ENCODE data around the gene ENO2.

ENO2 gene

DNA sequence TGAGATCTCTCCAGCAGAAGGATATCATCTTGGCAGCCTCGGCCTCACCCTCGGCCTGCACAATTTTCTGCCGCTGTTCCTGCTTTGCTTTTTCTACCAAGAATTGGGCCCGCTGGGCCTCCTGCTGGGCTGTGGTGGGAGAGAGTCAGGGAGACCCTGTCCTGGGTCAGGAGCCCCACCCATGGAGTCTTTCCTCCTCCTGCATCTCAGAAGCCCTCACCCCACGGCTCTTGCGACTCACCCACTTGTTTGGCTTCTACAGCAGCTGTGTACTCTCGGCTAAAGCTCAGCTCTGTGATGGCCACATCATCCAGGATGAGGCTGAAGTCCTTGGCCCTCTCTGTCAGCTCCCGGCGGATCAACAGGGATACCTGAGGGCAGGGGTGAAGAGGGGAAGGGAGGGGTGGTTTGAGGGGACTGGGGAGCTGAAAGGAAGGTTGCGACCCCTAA lies 53.3 kb downstream of the ENO2 start:
- DNase-seq, result no peak
- ChIA-PET CTCF (interaction anchor here (0.9 to 2.9 kb wide), 12 partner anchors 10 to 142 kb away, joined by 3 to 48 read pairs (median 6); partner anchors contain the start of genes C12orf57, C1RL, LPCAT3 and PTPN6), POLR2A (no interaction called here)
- H3K27me3 ChIP-seq (replicated peaks in 2 of 5; ENCODE audit: control insufficient read depth in 4 of 5, insufficient read depth in 5 of 5, low read length in 4 of 5), result no peaks in the 10 kb centered on the region
- H3K27ac ChIP-seq (ENCODE audit: insufficient read depth in 1 of 2, low read depth in 1 of 2, low read length in 2 of 2, poor library complexity in 1 of 2, severe bottlenecking in 2 of 2), result peak overlapping the region in 1 of 2 experiments; percentile 15
- H3K9me3 ChIP-seq (ENCODE audit: control extremely low read depth in 1 of 5, control insufficient read depth in 4 of 5, insufficient read depth in 2 of 5, low read depth in 1 of 5, low read length in 4 of 5), result no peaks in the 10 kb centered on the region
- no peak overlapping the region for H3K4me3 ChIP-seq (ENCODE audit: control insufficient read depth in 1 of 7, extremely low read depth in 1 of 7, insufficient read depth in 4 of 7, low read depth in 2 of 7, low read length in 6 of 7)
- no CpG with 5 or more reads among the region's 10 CpGs for WGBS (ENCODE audit: insufficient coverage)
- peaks cover 7 to 48% (median 37%) of the 10 kb centered on the region in 4 experiments for H3K4me1 ChIP-seq (ENCODE audit: control extremely low read depth in 1 of 4, control insufficient read depth in 4 of 4, insufficient read depth in 4 of 4, low read length in 3 of 4)
- peaks cover 13 to 54% (median 28%) of the 10 kb centered on the region in 4 experiments for H3K36me3 ChIP-seq (ENCODE audit: control insufficient read depth in 4 of 4, insufficient read depth in 4 of 4, low read length in 3 of 4)

DNA sequence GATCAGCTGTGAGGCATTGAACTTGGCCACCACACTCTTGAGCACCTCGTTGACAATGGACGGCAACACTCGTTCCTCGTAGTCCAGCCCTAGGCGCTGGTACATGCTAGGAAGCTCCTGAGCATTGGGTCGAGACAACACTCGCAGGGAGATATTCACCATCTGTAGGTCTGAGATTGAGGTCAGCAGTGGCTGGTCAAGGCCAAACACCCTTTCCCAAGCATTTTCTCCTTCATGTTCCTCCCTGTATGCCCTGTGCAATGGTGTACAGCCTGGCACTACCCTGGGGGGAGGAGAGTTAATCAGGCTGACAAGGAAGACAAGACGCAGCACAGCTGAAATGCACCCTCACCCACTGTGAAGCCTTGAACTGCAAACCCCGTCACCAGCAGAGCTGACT lies 54.0 kb downstream of the ENO2 start:
- 95% methylated on average over 8 of the region's 9 CpGs for WGBS (ENCODE audit: insufficient coverage)
- POLR2A ChIA-PET, result no interaction called here
- peaks cover 7 to 42% (median 32%) of the 10 kb centered on the region in 4 experiments for H3K4me1 ChIP-seq (ENCODE audit: control extremely low read depth in 1 of 4, control insufficient read depth in 4 of 4, insufficient read depth in 4 of 4, low read length in 3 of 4)
- peak overlapping the region in 1 of 7 experiments; percentile 85 for H3K4me3 ChIP-seq (ENCODE audit: control insufficient read depth in 1 of 7, extremely low read depth in 1 of 7, insufficient read depth in 4 of 7, low read depth in 2 of 7, low read length in 6 of 7)
- no peaks in the 10 kb centered on the region for H3K9me3 ChIP-seq (ENCODE audit: control extremely low read depth in 1 of 5, control insufficient read depth in 4 of 5, insufficient read depth in 2 of 5, low read depth in 1 of 5, low read length in 4 of 5)
- CTCF ChIA-PET, result interaction anchor here (0.5 to 2.9 kb wide), 14 partner anchors 11 to 141 kb away, joined by 3 to 48 read pairs (median 5); partner anchors contain the start of genes C12orf57, C1RL, LPCAT3 and PTPN6
- DNase-seq, result no peak
- no peaks in the 10 kb centered on the region for H3K27me3 ChIP-seq (replicated peaks in 2 of 5; ENCODE audit: control insufficient read depth in 4 of 5, insufficient read depth in 5 of 5, low read length in 4 of 5)
- H3K36me3 ChIP-seq (ENCODE audit: control insufficient read depth in 4 of 4, insufficient read depth in 4 of 4, low read length in 3 of 4), result peaks cover 13 to 56% (median 28%) of the 10 kb centered on the region in 4 experiments
- H3K27ac ChIP-seq (ENCODE audit: insufficient read depth in 1 of 2, low read depth in 1 of 2, low read length in 2 of 2, poor library complexity in 1 of 2, severe bottlenecking in 2 of 2), result no peak overlapping the region

DNA sequence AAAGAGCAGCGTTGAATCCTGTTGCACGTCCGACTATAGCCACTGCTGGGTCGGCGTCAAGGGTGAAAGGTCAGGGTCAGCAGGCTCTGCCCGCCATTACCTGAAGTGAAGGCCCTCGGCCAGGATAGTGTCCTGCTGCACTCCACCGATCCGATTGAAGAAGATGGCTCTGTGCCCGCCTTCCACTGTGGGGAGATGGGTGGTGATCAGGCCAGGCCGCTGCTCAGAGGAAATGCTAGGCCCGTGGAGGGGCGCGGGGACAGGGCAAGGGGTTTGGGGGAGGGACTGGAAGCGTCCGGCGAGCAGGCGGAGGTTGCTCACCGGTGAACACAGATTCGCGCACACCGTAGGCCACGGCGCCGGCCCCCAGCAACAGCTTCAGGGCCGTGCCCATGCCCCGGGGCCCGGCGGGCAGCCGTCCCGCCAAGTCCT lies 55.7 kb downstream of the ENO2 start:
- H3K4me3 ChIP-seq (ENCODE audit: control insufficient read depth in 1 of 7, extremely low read depth in 1 of 7, insufficient read depth in 4 of 7, low read depth in 2 of 7, low read length in 6 of 7), result peak overlapping the region; percentile 49 to 100 (median 93)
- ChIA-PET POLR2A (interaction anchor here (0.6 kb wide), 1 partner anchor 26 kb away, joined by 4 read pairs; the partner anchor contains the start of genes C12orf57 and RNU7-1), CTCF (interaction anchor here (1.4 to 2.9 kb wide), 4 partner anchors 13 to 32 kb away, joined by 4 to 48 read pairs (median 19); partner anchors contain the start of genes C12orf57, PTPN6 and RNU7-1)
- H3K4me1 ChIP-seq (ENCODE audit: control extremely low read depth in 1 of 4, control insufficient read depth in 4 of 4, insufficient read depth in 4 of 4, low read length in 3 of 4), result peaks cover 5 to 32% (median 24%) of the 10 kb centered on the region in 4 experiments
- H3K36me3 ChIP-seq (ENCODE audit: control insufficient read depth in 4 of 4, insufficient read depth in 4 of 4, low read length in 3 of 4), result peaks cover 19 to 62% (median 42%) of the 10 kb centered on the region in 4 experiments
- H3K27me3 ChIP-seq (replicated peaks in 2 of 5; ENCODE audit: control insufficient read depth in 4 of 5, insufficient read depth in 5 of 5, low read length in 4 of 5), result no peaks in the 10 kb centered on the region
- under 1% methylated on average over 29 of the region's 31 CpGs for WGBS (ENCODE audit: insufficient coverage)
- DNase-seq, result no peak
- no peaks in the 10 kb centered on the region for H3K9me3 ChIP-seq (ENCODE audit: control extremely low read depth in 1 of 5, control insufficient read depth in 4 of 5, insufficient read depth in 2 of 5, low read depth in 1 of 5, low read length in 4 of 5)
- peak overlapping the region; percentile 82 to 91 for H3K27ac ChIP-seq (ENCODE audit: insufficient read depth in 1 of 2, low read depth in 1 of 2, low read length in 2 of 2, poor library complexity in 1 of 2, severe bottlenecking in 2 of 2)

All from common myeloid progenitor, CD34-positive (primary cell).